ENCODE results near the gene EZR. TPM values are rescaled to one million over a fixed set of nuclear protein-coding genes. Genes with fewer than 3 reads are reported as not detected.

Gene EZR
- total RNA-seq, 2 donors from 2014 or later = 161 to 197 TPM

DNA sequence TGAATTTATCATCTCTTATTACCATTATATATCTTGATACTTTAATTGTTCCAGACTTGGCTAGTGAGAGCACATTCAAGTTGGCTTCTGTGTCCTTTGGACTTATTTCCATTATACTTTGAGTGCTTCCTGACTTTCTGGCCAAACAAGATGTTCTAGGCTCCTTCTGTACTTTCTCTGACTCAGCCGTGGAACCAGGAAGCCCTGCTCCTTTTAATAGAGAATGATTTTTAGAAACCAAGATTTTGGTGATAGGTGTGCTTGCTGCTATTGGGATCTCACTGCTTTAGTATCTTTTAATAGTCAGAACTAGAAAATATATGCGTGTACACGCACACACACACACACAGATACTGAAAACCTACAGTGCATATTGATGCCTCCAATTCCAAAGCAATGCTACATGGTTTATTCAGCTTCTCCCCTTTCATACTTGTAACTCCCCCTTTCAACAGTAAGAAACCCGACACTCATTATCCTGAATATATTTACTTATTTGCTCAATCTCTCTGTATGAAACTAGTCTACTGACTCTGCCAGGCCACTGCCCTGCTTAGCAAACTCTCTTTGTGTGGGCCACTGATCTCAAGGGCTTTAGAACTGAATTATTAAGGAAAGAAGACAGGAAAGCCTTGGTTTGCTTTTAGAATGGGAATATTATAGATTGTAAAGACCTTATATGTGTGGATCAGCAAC, 42.7 kb upstream of the EZR start:
- no peaks in the 10 kb centered on the region for H3K9me3 ChIP-seq
- no peak for DNase-seq (ENCODE audit: low spot score)
- no peak for TF ChIP-seq CTCF (IDR thresholded peaks at IDR 0.05)
- no peaks in the 10 kb centered on the region for H3K36me3 ChIP-seq
- no peak overlapping the region for H3K4me3 ChIP-seq
- no peaks in the 10 kb centered on the region for H3K4me1 ChIP-seq
- H3K27ac ChIP-seq = no peak overlapping the region
- no peaks in the 10 kb centered on the region for H3K27me3 ChIP-seq

- H3K9me3 ChIP-seq = no peaks in the 10 kb centered on the region
- no peak for TF ChIP-seq CTCF (IDR thresholded peaks at IDR 0.05)
Measured at GRCh38 chr6:158860279-158860865, 41.2 kb upstream of the EZR start.

DNA sequence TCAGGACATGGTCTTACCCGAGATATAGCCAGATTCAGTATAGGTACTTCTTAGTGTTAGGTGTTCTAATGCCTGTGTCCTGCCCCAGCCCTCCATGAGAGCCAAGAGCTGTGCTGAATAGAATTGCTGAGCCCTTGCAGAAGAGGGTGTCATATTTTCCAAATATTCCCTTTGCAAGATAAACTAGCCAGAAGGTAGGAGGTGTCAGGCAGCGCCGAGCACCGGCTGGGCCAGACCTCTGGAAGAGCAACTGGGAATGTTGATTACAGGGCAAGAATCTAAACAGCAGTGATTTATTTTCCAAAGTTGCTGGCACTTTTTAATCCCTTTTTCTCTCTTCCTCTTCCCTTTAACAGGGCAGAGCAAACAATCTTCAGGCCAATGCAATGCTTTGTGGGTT, 37.1 kb upstream of the EZR start:
- Histone ChIP-seq H3K36me3 (no peaks in the 10 kb centered on the region), H3K9me3 (no peaks in the 10 kb centered on the region), H3K27ac (peak overlapping the region; percentile 69 to 84), H3K27me3 (no peaks in the 10 kb centered on the region), H3K4me3 (no peak overlapping the region), H3K4me1 (peaks cover 0 to 33% of the 10 kb centered on the region in 2 donors)
- no peak for TF ChIP-seq CTCF (IDR thresholded peaks at IDR 0.05)
- no peak for DNase-seq (ENCODE audit: low spot score)

More at GRCh38 chr6:158860279-158860865, 41.2 kb upstream of the EZR start:
- Histone ChIP-seq H3K4me1 (peaks cover 0 to 4% of the 10 kb centered on the region in 2 donors), H3K4me3 (no peak overlapping the region), H3K27ac (no peak overlapping the region), H3K36me3 (no peaks in the 10 kb centered on the region), H3K27me3 (no peaks in the 10 kb centered on the region)
- DNase-seq (ENCODE audit: low spot score) = no peak

DNA sequence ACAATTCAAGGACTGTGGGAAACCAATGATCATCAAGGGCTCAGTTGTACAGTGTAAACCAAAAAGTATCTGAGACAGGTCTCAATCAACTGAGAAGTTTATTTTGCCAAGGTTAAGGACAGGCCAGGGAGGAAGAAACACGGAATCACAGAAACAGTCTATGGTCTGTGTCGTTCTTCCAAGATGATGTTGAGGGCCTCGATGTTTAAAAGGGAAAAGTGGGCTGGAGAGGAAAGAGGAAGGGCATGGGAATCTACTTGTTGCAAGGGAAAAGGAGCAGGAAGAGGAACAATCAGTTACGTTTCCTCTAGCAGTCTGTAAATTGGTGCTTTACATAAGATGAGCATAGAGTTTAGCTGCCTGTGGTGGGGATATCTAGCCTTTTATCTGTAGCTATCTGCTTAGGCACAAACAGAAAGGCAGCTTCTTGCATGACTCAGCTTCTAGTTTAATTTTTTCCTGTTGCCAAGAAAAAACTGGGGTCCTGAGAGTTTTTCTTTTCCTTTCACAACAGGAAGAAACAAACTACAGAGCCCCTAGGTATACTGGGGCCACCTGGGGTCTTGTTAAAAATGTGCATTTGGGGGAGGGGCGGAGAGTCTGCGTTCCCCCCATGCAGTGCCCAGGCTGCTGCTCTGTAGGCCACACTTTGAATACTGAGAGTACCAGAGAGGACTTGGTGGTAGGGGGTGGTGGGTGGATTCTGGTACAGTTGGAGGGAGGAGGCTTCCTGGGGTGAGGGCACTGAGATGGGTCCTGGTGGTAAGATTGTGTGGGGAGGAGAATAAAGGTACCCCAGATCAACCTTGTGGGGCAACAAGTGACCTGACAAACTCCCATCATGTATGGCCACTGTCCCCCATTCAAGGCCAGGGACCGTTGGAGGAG, 35.3 kb upstream of the EZR start:
- H3K27me3 ChIP-seq = no peaks in the 10 kb centered on the region
- no peak for DNase-seq (ENCODE audit: low spot score)
- H3K9me3 ChIP-seq = no peaks in the 10 kb centered on the region
- H3K4me3 ChIP-seq = no peak overlapping the region
- H3K4me1 ChIP-seq = peaks cover 0 to 48% of the 10 kb centered on the region in 2 donors
- no peak overlapping the region for H3K27ac ChIP-seq
- H3K36me3 ChIP-seq = no peaks in the 10 kb centered on the region
- TF ChIP-seq CTCF (IDR thresholded peaks at IDR 0.05) = no peak

DNA sequence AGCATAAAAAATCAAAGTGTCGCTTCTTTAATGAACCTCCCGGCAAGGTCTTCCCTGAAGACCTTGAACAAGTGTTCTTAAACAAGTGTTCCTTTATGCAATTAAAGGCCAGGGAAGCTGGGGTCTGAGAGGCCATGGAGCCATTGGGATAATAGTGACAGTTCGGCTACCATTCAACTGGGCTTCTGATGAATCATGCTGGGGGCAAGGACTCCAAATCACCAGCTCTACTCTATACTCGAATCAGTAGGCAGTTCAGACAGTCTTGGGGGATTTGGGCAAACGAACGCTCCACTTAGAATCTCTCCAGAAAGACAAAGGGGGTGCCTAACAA, 34.7 kb upstream of the EZR start:
- TF ChIP-seq CTCF (IDR thresholded peaks at IDR 0.05) = no peak
- H3K9me3 ChIP-seq = no peaks in the 10 kb centered on the region
- no peaks in the 10 kb centered on the region for H3K27me3 ChIP-seq
- no peak overlapping the region for H3K27ac ChIP-seq
- no peak overlapping the region for H3K4me3 ChIP-seq
- no peaks in the 10 kb centered on the region for H3K36me3 ChIP-seq
- peaks cover 0 to 48% of the 10 kb centered on the region in 2 donors for H3K4me1 ChIP-seq
- no peak for DNase-seq (ENCODE audit: low spot score)

Data from right atrium auricular region (tissue), 2 donors.